SKM-1 treated with dmso at 0.1 percent for 144 hours (cell line): ENCODE results near the gene KRT37.

Source experiments
- DNase-seq: peaks from one replicate; lab custom pipeline; 2025; ENCODE audit not compliant: unreplicated experiment; lab: John Stamatoyannopoulos, UW

The KRT37 gene

GRCh38 chr17:41377546-41377945, 46.8 kb downstream of the KRT37 start:
- DNase-seq, result no peak
